ENCODE results near the gene EPHA2. TPM values are rescaled to one million over a fixed set of nuclear protein-coding genes. Genes with fewer than 3 reads are reported as not detected.
A peak's percentile ranks its signal among the peaks of the same experiment; 100 is the strongest.

Gene EPHA2
- total RNA-seq, 2 donors from 2014 or later = 19.5 to 26.7 TPM

- Histone ChIP-seq H3K36me3 (replicated peaks in 1 of 2; ENCODE audit: insufficient read depth in 1 of 2, low read depth in 2 of 2) (no peaks in the 10 kb centered on the region), H3K27ac (peak overlapping the region in 2 of 4 donors; percentile 42 to 49), H3K27me3 (no peaks in the 10 kb centered on the region), H3K9me3 (no peaks in the 10 kb centered on the region), H3K4me3 (no peak overlapping the region), H3K4me1 (peaks cover 56% of the 10 kb centered on the region)
- intact Hi-C loops (cut with DNase I) = no loop called here
- DNase-seq = peak in 2 of 4 donors; percentile 18 to 39
- TF ChIP-seq POLR2A (IDR thresholded peaks at IDR 0.05) = no peak
- TF ChIP-seq CTCF (IDR thresholded peaks at IDR 0.05) = no peak
- no peak for ATAC-seq
- WGBS, 2 donors = 76 to 83% methylated on average over 9 to 18 of the region's 18 CpGs
Measured at GRCh38 chr1:16092097-16092922, 63.6 kb downstream of the EPHA2 start.

- 37 to 100% methylated on average over 2 to 7 of the region's 8 CpGs for WGBS, 2 donors
- peaks cover 56% of the 10 kb centered on the region for H3K4me1 ChIP-seq
- intact Hi-C loops (cut with DNase I) = no loop called here
- no peaks in the 10 kb centered on the region for H3K27me3 ChIP-seq
- DNase-seq (peak; percentile 62 to 95 (median 76)), ATAC-seq (peak; percentile 61)
- H3K36me3 ChIP-seq (replicated peaks in 1 of 2; ENCODE audit: insufficient read depth in 1 of 2, low read depth in 2 of 2) = no peaks in the 10 kb centered on the region
- TF ChIP-seq POLR2A (IDR thresholded peaks at IDR 0.05) = no peak
- no peak for TF ChIP-seq CTCF (IDR thresholded peaks at IDR 0.05)
- no peaks in the 10 kb centered on the region for H3K9me3 ChIP-seq
- peak overlapping the region in 1 of 4 donors; percentile 1 for H3K27ac ChIP-seq
- H3K4me3 ChIP-seq = no peak overlapping the region
Measured at GRCh38 chr1:16091296-16091695, 64.6 kb downstream of the EPHA2 start.

- Histone ChIP-seq H3K4me1 (peaks cover 46% of the 10 kb centered on the region), H3K36me3 (replicated peaks in 1 of 2; ENCODE audit: insufficient read depth in 1 of 2, low read depth in 2 of 2) (no peaks in the 10 kb centered on the region), H3K27me3 (no peaks in the 10 kb centered on the region), H3K4me3 (no peak overlapping the region), H3K27ac (no peak overlapping the region), H3K9me3 (no peaks in the 10 kb centered on the region)
- 85 to 96% methylated on average over 5 of the region's 5 CpGs for WGBS, 2 donors
- TF ChIP-seq CTCF (IDR thresholded peaks at IDR 0.05) = no peak
- TF ChIP-seq POLR2A (IDR thresholded peaks at IDR 0.05) = no peak
- intact Hi-C loops (cut with DNase I) = no loop called here
- ATAC-seq = no peak
- peak in 1 of 4 donors; percentile 5 for DNase-seq
Measured at GRCh38 chr1:16090076-16090826, 65.6 kb downstream of the EPHA2 start.

- Histone ChIP-seq H3K27ac (no peak overlapping the region), H3K27me3 (no peaks in the 10 kb centered on the region), H3K36me3 (replicated peaks in 1 of 2; ENCODE audit: insufficient read depth in 1 of 2, low read depth in 2 of 2) (no peaks in the 10 kb centered on the region), H3K9me3 (no peaks in the 10 kb centered on the region), H3K4me3 (no peak overlapping the region), H3K4me1 (peaks cover 35% of the 10 kb centered on the region)
- peak in 1 of 4 donors; percentile 9 for DNase-seq
- TF ChIP-seq POLR2A (IDR thresholded peaks at IDR 0.05) (no peak), CTCF (IDR thresholded peaks at IDR 0.05) (no peak)
- intact Hi-C loops (cut with DNase I) = no loop called here
- no peak for ATAC-seq
- WGBS, 2 donors = 85 to 90% methylated on average over 7 to 9 of the region's 9 CpGs
Measured at GRCh38 chr1:16088996-16089395, 66.9 kb downstream of the EPHA2 start.

All from body of pancreas (tissue), 4 donors.